Liver (tissue), 9 donors: Measurements from ENCODE around the gene TOPAZ1. TPM values are rescaled to one million over a fixed set of nuclear protein-coding genes. Genes with fewer than 3 reads are reported as not detected.
A peak's percentile ranks its signal among the peaks of the same experiment; 100 is the strongest.

ENCODE experiments used
- DNase-seq: peaks from one replicate; pipeline ENCODE4 v3.0.0-alpha.2; 2017; ENCODE audit warnings: low spot score
- H3K27ac ChIP-seq, 2 donors: one replicate each; pipeline ENCODE4 v1.7.0; 2013; ENCODE audit warnings: inconsistent platforms in 2 of 2, low read length in 2 of 2, control low read depth in 1 of 2, low read depth in 1 of 2, mild to moderate bottlenecking in 1 of 2
- H3K27me3 ChIP-seq, 4 donors: one replicate each; pipeline versions ENCODE4 v1.6.1 to v1.7.0; 2013; ENCODE audit warnings: low read length in 3 of 4, inconsistent platforms in 1 of 4, mild to moderate bottlenecking in 1 of 4, moderate library complexity in 1 of 4; ENCODE audit not compliant: control insufficient read depth in 4 of 4, insufficient read depth in 4 of 4
- H3K36me3 ChIP-seq, 4 donors: one replicate each; pipeline versions ENCODE4 v1.6.1 to v1.7.0; 2013; ENCODE audit warnings: low read length in 3 of 4, mild to moderate bottlenecking in 3 of 4, low read depth in 1 of 4, moderate library complexity in 1 of 4; ENCODE audit not compliant: control insufficient read depth in 4 of 4, insufficient read depth in 3 of 4
- H3K4me1 ChIP-seq, 4 donors: one replicate each; pipeline versions ENCODE4 v1.6.1 to v1.7.0; 2013; ENCODE audit warnings: low read length in 3 of 4, mild to moderate bottlenecking in 3 of 4, moderate library complexity in 1 of 4; ENCODE audit not compliant: control insufficient read depth in 4 of 4, insufficient read depth in 4 of 4
- H3K4me3 ChIP-seq, 3 donors: one replicate each; pipeline versions ENCODE4 v1.6.1 to v1.7.0; 2013; ENCODE audit warnings: low read length in 3 of 3, control low read depth in 1 of 3, low read depth in 1 of 3, mild to moderate bottlenecking in 1 of 3
- H3K9ac ChIP-seq, 2 donors: one replicate each; pipeline ENCODE4 v1.7.0; 2013; ENCODE audit warnings: low read length in 2 of 2, mild to moderate bottlenecking in 2 of 2, moderate library complexity in 2 of 2, control low read depth in 1 of 2, low read depth in 1 of 2
- H3K9me3 ChIP-seq, 4 donors: one replicate each; pipeline versions ENCODE4 v1.6.1 to v1.7.0; 2013; ENCODE audit warnings: low read length in 3 of 4; ENCODE audit not compliant: control insufficient read depth in 4 of 4
- CTCF ChIP-seq: fragments of 150-350 bp; IDR thresholded peaks from 2 replicates; pipeline ENCODE4 v1.5.1; 2017; ENCODE audit warnings: improper control_type of control experiment, low read depth, low read length; ENCODE audit not compliant: missing input control
- EGR1 ChIP-seq, 2 donors: IDR thresholded peaks; 2 replicates each; pipeline ENCODE4 v1.6.1; 2016 to 2018; ENCODE audit warnings: antibody characterized with exemption in 2 of 2, low read depth in 2 of 2
- FOXA1 ChIP-seq: IDR thresholded peaks from 2 replicates; pipeline ENCODE4 v1.6.1; 2016; ENCODE audit warnings: antibody characterized with exemption
- FOXA2 ChIP-seq: IDR thresholded peaks from 2 replicates; pipeline ENCODE4 v1.6.1; 2016; ENCODE audit warnings: antibody characterized with exemption
- GABPA ChIP-seq, 2 donors: IDR thresholded peaks in 1 of 2; conservative IDR thresholded peaks in 1 of 2; 2 replicates each; pipeline ENCODE4 v1.6.1; 2016; ENCODE audit warnings: antibody characterized with exemption in 2 of 2, mild to moderate bottlenecking in 1 of 2, moderate library complexity in 1 of 2
- HNF4A ChIP-seq, 2 donors: conservative IDR thresholded peaks; 2 replicates each; pipeline ENCODE4 v1.6.1; 2016; ENCODE audit warnings: antibody characterized with exemption in 2 of 2, mild to moderate bottlenecking in 2 of 2
- HNF4G ChIP-seq: IDR thresholded peaks from 2 replicates; pipeline ENCODE4 v1.6.1; 2016; ENCODE audit warnings: antibody characterized with exemption
- JUND ChIP-seq, 2 donors: IDR thresholded peaks; 2 replicates each; pipeline ENCODE4 v1.6.1; 2016; ENCODE audit warnings: antibody characterized with exemption in 2 of 2
- MAX ChIP-seq: IDR thresholded peaks from 2 replicates; pipeline ENCODE4 v1.6.1; 2016; ENCODE audit warnings: antibody characterized with exemption
- NR2F2 ChIP-seq: IDR thresholded peaks from 2 replicates; pipeline ENCODE4 v1.6.1; 2016; ENCODE audit warnings: antibody characterized with exemption
- RAD21 ChIP-seq, 2 donors: IDR thresholded peaks; 2 replicates each; pipeline ENCODE4 v1.6.1; 2016; ENCODE audit warnings: antibody characterized with exemption in 2 of 2, mild to moderate bottlenecking in 2 of 2
- REST ChIP-seq: IDR thresholded peaks from 2 replicates; pipeline ENCODE4 v1.6.1; 2016; ENCODE audit warnings: antibody characterized with exemption, mild to moderate bottlenecking
- RXRA ChIP-seq, 2 donors: IDR thresholded peaks; 2 replicates each; pipeline ENCODE4 v1.6.1; 2017 to 2018; ENCODE audit warnings: antibody characterized with exemption in 2 of 2, mild to moderate bottlenecking in 1 of 2
- SP1 ChIP-seq: IDR thresholded peaks from 2 replicates; pipeline ENCODE4 v1.6.1; 2018; ENCODE audit warnings: antibody characterized with exemption, mild to moderate bottlenecking
- TAF1 ChIP-seq: conservative IDR thresholded peaks from 2 replicates; pipeline ENCODE4 v1.6.1; 2016; ENCODE audit warnings: antibody characterized with exemption, mild to moderate bottlenecking
- YY1 ChIP-seq: IDR thresholded peaks from 2 replicates; pipeline ENCODE4 v1.6.1; 2016; ENCODE audit warnings: antibody characterized with exemption, mild to moderate bottlenecking
- ZBTB33 ChIP-seq: IDR thresholded peaks from 2 replicates; pipeline ENCODE4 v1.6.1; 2016; ENCODE audit warnings: antibody characterized with exemption
- whole genome bisulfite sequencing: extraction: QIAGEN DNeasy Blood & Tissue Kit; methylation state at CpG from one replicate; pipeline ENCODE4 v1.1.7; 2013; 5-methylcytosine and 5-hydroxymethylcytosine counted together
- polyA plus RNA-seq, 2 donors: library from polyadenylated mRNA; stranded (reverse) in 1 of 2; unstranded in 1 of 2; fragments of 200-250 nt in 1 of 2; fragments of >200 nt in 1 of 2; fragmentation: Nextera tagmentation in 1 of 2; extraction: Ambion mirVana in 1 of 2; gene quantifications; one replicate each; pipeline versions ENCODE4 v1.2.1 to v1.2.3, GENCODE V29; 2013 to 2015
- total RNA-seq, 2 donors: library from RNA; depleted of rRNA; stranded (reverse); fragments of >200 nt; gene quantifications; one replicate each; pipeline ENCODE4 v1.2.3, GENCODE V29; 2014
- donor health status: healthy.
- donor health status: healthy.
- donor health status: healthy.
- donor health status: healthy.
- donor health status: healthy.

TOPAZ1 gene
- total and polyA plus RNA-seq, 4 donors, result not detected

- H3K9ac ChIP-seq, result no peak overlapping the region
- H3K27ac ChIP-seq, result no peak overlapping the region
- peaks cover 0 to 9% (median 7%) of the 10 kb centered on the region in 4 donors for H3K36me3 ChIP-seq
- DNase-seq, result no peak
- H3K27me3 ChIP-seq, result no peaks in the 10 kb centered on the region
- no peaks in the 10 kb centered on the region for H3K9me3 ChIP-seq
- TF ChIP-seq SP1 (no peak), HNF4A (conservative IDR thresholded peaks at IDR 0.05) (peak in 1 of 2 donors; percentile 11)
- peaks cover 6 to 30% (median 22%) of the 10 kb centered on the region in 4 donors for H3K4me1 ChIP-seq
- no peak overlapping the region for H3K4me3 ChIP-seq
- WGBS, result 95% methylated on average over 1 of the region's 1 CpG
Measured at GRCh38 chr3:44365952-44366351, 124.3 kb downstream of the TOPAZ1 start.

GRCh38 chr3:44375450-44375849 lies 133.8 kb downstream of the TOPAZ1 start:
- no peaks in the 10 kb centered on the region for H3K4me1 ChIP-seq
- peaks cover 0 to 9% (median 6%) of the 10 kb centered on the region in 4 donors for H3K36me3 ChIP-seq
- 35% methylated on average over 1 of the region's 1 CpG for WGBS
- H3K4me3 ChIP-seq, result no peak overlapping the region
- TF ChIP-seq SP1, result no peak
- TF ChIP-seq HNF4G, result no peak
- TF ChIP-seq ZBTB33, result no peak
- no peak for TF ChIP-seq RXRA (IDR thresholded peaks at IDR 0.05)
- TF ChIP-seq HNF4A (conservative IDR thresholded peaks at IDR 0.05), result no peak
- no peak for TF ChIP-seq FOXA2
- TF ChIP-seq RAD21 (IDR thresholded peaks at IDR 0.05), result no peak
- no peak for TF ChIP-seq REST
- TF ChIP-seq MAX, result no peak
- TF ChIP-seq TAF1, result no peak
- TF ChIP-seq GABPA (IDR thresholded peaks at IDR 0.05 in 1 of 2, conservative IDR thresholded peaks at IDR 0.05 in 1 of 2), result no peak
- no peak for TF ChIP-seq JUND (IDR thresholded peaks at IDR 0.05)
- no peak for TF ChIP-seq EGR1 (IDR thresholded peaks at IDR 0.05; ENCODE audit: low read depth in 2 of 2)
- no peak for TF ChIP-seq YY1
- no peak for TF ChIP-seq FOXA1
- TF ChIP-seq CTCF, result no peak
- TF ChIP-seq NR2F2, result no peak
- no peaks in the 10 kb centered on the region for H3K9me3 ChIP-seq
- H3K27me3 ChIP-seq, result no peaks in the 10 kb centered on the region
- no peak for DNase-seq
- H3K9ac ChIP-seq, result no peak overlapping the region
- no peak overlapping the region for H3K27ac ChIP-seq

Other genes starting within 250 kb of the TOPAZ1 start
- gene TCAIM, start 96.9 kb downstream of the TOPAZ1 start, total RNA-seq, result 10 to 100 TPM; 23.4 to 46.6 TPM
- gene TCAIM, start 96.9 kb downstream of the TOPAZ1 start, polyA plus RNA-seq, result 10 to 100 TPM; 21.0 to 24.6 TPM
- gene ZNF445, start 235.8 kb downstream of the TOPAZ1 start, total RNA-seq, result 1 to 10 TPM; 7.6 to 8.7 TPM
- 1 to 10 TPM; 2.1 to 2.2 TPM for gene ZNF445, start 235.8 kb downstream of the TOPAZ1 start, polyA plus RNA-seq